Peyer's patch (tissue), 4 donors: ENCODE measurements around the gene NOVA2. TPM values are rescaled to one million over a fixed set of nuclear protein-coding genes. Genes with fewer than 3 reads are reported as not detected.

Experiments used
- DNase-seq, 3 donors: peaks; one replicate each; pipeline ENCODE4 v3.0.0-alpha.2; 2017 to 2019
- H3K27ac ChIP-seq, 4 donors: fragments of 200-600 bp; sonication (generic); one replicate each; pipeline ENCODE4 v1.5.1; 2016 to 2019
- H3K27me3 ChIP-seq, 2 donors: fragments of 200-600 bp; sonication (generic); one replicate each; pipeline ENCODE4 v1.5.1; 2019
- H3K36me3 ChIP-seq, 3 donors: fragments of 200-600 bp; sonication (generic); one replicate each; pipeline ENCODE4 v1.5.1; 2016 to 2019
- H3K4me1 ChIP-seq, 4 donors: fragments of 200-600 bp; sonication (generic); one replicate each; pipeline ENCODE4 v1.5.1; 2016 to 2019
- H3K4me3 ChIP-seq, 4 donors: fragments of 200-600 bp; sonication (generic); 1 replicate in 3 of 4; 2 replicates in 1 of 4; pipeline ENCODE4 v1.5.1; 2016 to 2019; ENCODE audit warnings: mild to moderate bottlenecking in 1 of 4
- H3K9me3 ChIP-seq, 4 donors: fragments of 200-600 bp; sonication (generic); one replicate each; pipeline ENCODE4 v1.5.1; 2016 to 2019; ENCODE audit warnings: mild to moderate bottlenecking in 1 of 4
- CTCF ChIP-seq, 6 experiments: fragments of 450-650 bp in 4 of 6; fragments of 200-600 bp in 2 of 6; sonication (generic) in 1 of 6; IDR thresholded peaks; one replicate each; pipeline ENCODE4 v1.5.1; 2017 to 2019; ENCODE audit warnings: antibody characterized with exemption in 6 of 6, mild to moderate bottlenecking in 3 of 6, moderate library complexity in 1 of 6
- POLR2A ChIP-seq, 2 donors: fragments of 450-650 bp; IDR thresholded peaks; one replicate each; pipeline ENCODE4 v1.5.1; 2017; ENCODE audit warnings: antibody characterized with exemption in 2 of 2, mild to moderate bottlenecking in 2 of 2, moderate library complexity in 2 of 2
- total RNA-seq, 4 donors: library from RNA; depleted of rRNA; stranded (reverse); fragments of >200 nt; gene quantifications; one replicate each; pipeline ENCODE4 v1.1.0, GENCODE V29; 2016

NOVA2 gene
- total RNA-seq, 4 donors from 2014 or later = 0.53 to 4.1 (median 1.5) TPM

- Histone ChIP-seq H3K27me3 (peaks cover 0 to 12% of the 10 kb centered on the region in 2 donors), H3K4me3 (peak overlapping the region; percentile 59 to 71 (median 64)), H3K9me3 (no peaks in the 10 kb centered on the region), H3K4me1 (peaks cover 0 to 21% (median 13%) of the 10 kb centered on the region in 4 donors), H3K36me3 (no peaks in the 10 kb centered on the region), H3K27ac (peak overlapping the region in 1 of 4 donors; percentile 55)
- no peak for TF ChIP-seq POLR2A (IDR thresholded peaks at IDR 0.05)
- peak in 5 of 6 experiments; percentile 64 to 92 (median 70) for TF ChIP-seq CTCF (IDR thresholded peaks at IDR 0.05)
- peak; percentile 74 to 91 (median 91) for DNase-seq
Measured at GRCh38 chr19:46016426-46017094, 42.9 kb upstream of the NOVA2 start.

- peaks cover 0 to 12% of the 10 kb centered on the region in 2 donors for H3K27me3 ChIP-seq
- H3K4me3 ChIP-seq = peak overlapping the region; percentile 59 to 71 (median 64)
- peaks cover 0 to 21% (median 13%) of the 10 kb centered on the region in 4 donors for H3K4me1 ChIP-seq
- TF ChIP-seq CTCF (IDR thresholded peaks at IDR 0.05) = no peak
- no peak for TF ChIP-seq POLR2A (IDR thresholded peaks at IDR 0.05)
- DNase-seq = no peak
- H3K9me3 ChIP-seq = no peaks in the 10 kb centered on the region
- no peaks in the 10 kb centered on the region for H3K36me3 ChIP-seq
- peak overlapping the region in 1 of 4 donors; percentile 55 for H3K27ac ChIP-seq
Measured at GRCh38 chr19:46015687-46016425, 42.2 kb upstream of the NOVA2 start.

- no peaks in the 10 kb centered on the region for H3K36me3 ChIP-seq
- no peak for TF ChIP-seq CTCF (IDR thresholded peaks at IDR 0.05)
- no peak for TF ChIP-seq POLR2A (IDR thresholded peaks at IDR 0.05)
- peaks cover 0 to 21% (median 13%) of the 10 kb centered on the region in 4 donors for H3K4me1 ChIP-seq
- peak; percentile 64 to 88 (median 87) for DNase-seq
- no peaks in the 10 kb centered on the region for H3K9me3 ChIP-seq
- peak overlapping the region; percentile 50 to 71 (median 60) for H3K4me3 ChIP-seq
- H3K27ac ChIP-seq = no peak overlapping the region
- peaks cover 0 to 12% of the 10 kb centered on the region in 2 donors for H3K27me3 ChIP-seq
Measured at GRCh38 chr19:46014941-46015686, 41.4 kb upstream of the NOVA2 start.

GRCh38 chr19:46014534-46014933 is 40.9 kb upstream of the NOVA2 start:
- TF ChIP-seq POLR2A (IDR thresholded peaks at IDR 0.05) (no peak), CTCF (IDR thresholded peaks at IDR 0.05) (no peak)
- Histone ChIP-seq H3K4me1 (peaks cover 0 to 23% (median 13%) of the 10 kb centered on the region in 4 donors), H3K36me3 (no peaks in the 10 kb centered on the region), H3K27me3 (peaks cover 0 to 12% of the 10 kb centered on the region in 2 donors), H3K4me3 (peak overlapping the region in 2 of 4 donors; percentile 50 to 59), H3K9me3 (no peaks in the 10 kb centered on the region), H3K27ac (no peak overlapping the region)
- no peak for DNase-seq
